ENCODE results near the gene USP1. TPM values are rescaled to one million over a fixed set of nuclear protein-coding genes. Genes with fewer than 3 reads are reported as not detected.

USP1 gene
- total and polyA plus RNA-seq, 2 donors (not counting 3 experiments of a cell fraction or from before 2014, with no cell fraction given), result 7.0 to 38.4 TPM

GRCh38 chr1:62428351-62428750 is 8.5 kb upstream of the USP1 start:
- Histone ChIP-seq H3K4me1 (ENCODE audit: control insufficient read depth, extremely low read depth, insufficient read depth, low read length) (peaks cover 2% of the 10 kb centered on the region), H3K36me3 (ENCODE audit: control insufficient read depth in 2 of 2, extremely low read depth in 1 of 2, insufficient read depth in 2 of 2, low read length in 2 of 2) (no peaks in the 10 kb centered on the region), H3K4me3 (replicated peaks in 1 of 3; ENCODE audit: insufficient read depth in 1 of 3, low read depth in 1 of 3, low read length in 3 of 3) (no peak overlapping the region), H3K9me1 (replicated peaks; ENCODE audit: control insufficient read depth, extremely low read depth, insufficient read depth, low read length) (no peaks in the 10 kb centered on the region), H3K4me2 (ENCODE audit: insufficient read depth, low read length) (no peak overlapping the region), H3K27ac (ENCODE audit: insufficient read depth, low read depth, low read length) (no peak overlapping the region), H3K9ac (replicated peaks; ENCODE audit: extremely low read depth, insufficient read depth, low read length) (no peak overlapping the region), H3K79me2 (ENCODE audit: control insufficient read depth, insufficient read depth, low read length) (no peaks in the 10 kb centered on the region), H3K27me3 (ENCODE audit: control insufficient read depth in 2 of 2, insufficient read depth in 2 of 2, low read length in 2 of 2) (peaks cover 0 to 7% of the 10 kb centered on the region in 2 experiments), H3K9me3 (replicated peaks; ENCODE audit: control insufficient read depth, insufficient read depth, low read length) (no peaks in the 10 kb centered on the region), H2AFZ (ENCODE audit: low read depth, low read length) (no peak overlapping the region), H4K20me1 (replicated peaks; ENCODE audit: control insufficient read depth, extremely low read depth, insufficient read depth, low read length) (no peaks in the 10 kb centered on the region)
- dilution Hi-C loops (cut with MboI; ENCODE audit: extremely low pct_ligation_motif_present, low sequenced_read_pairs) (no loop called here), intact Hi-C loops (cut with micrococcal nuclease) (no loop called here)
- FAIRE-seq (no peak), DNase-seq (ENCODE audit: low read depth, low spot score) (no peak)
- no peak for TF ChIP-seq POLR2A (IDR thresholded peaks at IDR 0.05; ENCODE audit: low read depth, low read length)
- no peak for TF ChIP-seq CTCF (IDR thresholded peaks at IDR 0.05; ENCODE audit: extremely low read depth in 1 of 2, insufficient read depth in 1 of 2, low read depth in 1 of 2, low read length in 2 of 2)
- no peak for TF ChIP-seq JUN (IDR thresholded peaks at IDR 0.05; ENCODE audit: borderline replicate concordance, insufficient read depth, insufficient read length, low read depth)
- TF ChIP-seq MYC (IDR thresholded peaks at IDR 0.05; ENCODE audit: low read depth, low read length), result no peak
- TF ChIP-seq POLR2AphosphoS5 (IDR thresholded peaks at IDR 0.05; ENCODE audit: insufficient read depth, low read depth, low read length), result no peak
- TF ChIP-seq EZH2 (IDR thresholded peaks at IDR 0.05; ENCODE audit: borderline replicate concordance, low read depth, low read length, severe bottlenecking), result no peak
- TF ChIP-seq GATA2 (IDR thresholded peaks at IDR 0.05; ENCODE audit: insufficient read depth, insufficient read length, low read depth, low read length), result no peak
- no peak for TF ChIP-seq MAX (IDR thresholded peaks at IDR 0.05; ENCODE audit: insufficient read depth, insufficient read length)
- no peak for TF ChIP-seq FOS (IDR thresholded peaks at IDR 0.05; ENCODE audit: borderline replicate concordance, insufficient read depth, low read length)
- POLR2A ChIA-PET, result no interaction called here
- CTCF ChIA-PET, result no interaction called here
- BruUV-seq (replicated peaks), result no TSS peak
